ENCODE data around the gene RAD51B. TPM values are rescaled to one million over a fixed set of nuclear protein-coding genes. Genes with fewer than 3 reads are reported as not detected.

RAD51B gene
- total and polyA plus RNA-seq, 2 of the 13 experiments (the other 11 are each of a cell fraction or from before 2014, with no cell fraction given): 7.0 to 9.5 TPM

DNA sequence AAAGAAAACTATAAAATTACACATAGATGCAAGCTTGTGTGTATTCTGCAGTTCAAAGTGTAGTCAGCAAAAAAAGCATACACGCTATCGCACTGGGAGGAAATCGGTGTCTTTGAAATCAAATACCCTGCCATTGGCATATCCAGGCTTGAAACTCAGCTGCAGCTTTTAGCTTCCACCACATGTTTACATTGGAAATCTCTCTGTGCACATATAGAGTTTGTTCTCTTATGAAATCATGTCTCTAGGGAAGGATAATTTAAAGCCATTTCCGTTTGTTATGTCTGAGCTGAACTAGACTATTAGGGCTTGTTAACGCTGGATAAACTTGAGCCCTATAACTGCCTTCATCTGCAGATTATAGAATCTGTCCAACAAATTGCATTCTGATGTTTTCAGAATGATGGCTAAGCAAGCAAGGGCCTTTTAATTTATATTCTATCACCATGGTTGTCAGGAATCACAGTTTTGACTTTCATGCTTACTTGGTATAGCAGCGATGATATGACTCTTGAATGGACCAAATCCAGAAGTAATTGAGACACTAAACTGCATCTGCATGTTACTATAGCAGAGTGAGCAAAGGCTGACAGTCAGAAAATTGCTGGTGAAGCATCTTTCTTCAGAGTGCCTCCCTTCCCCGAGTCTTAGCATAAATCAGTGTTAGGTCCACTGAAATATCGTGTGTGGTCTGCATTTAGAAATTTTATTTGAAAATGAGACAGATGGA is 530.5 kb downstream of the RAD51B start (continued):
- no peak for TF ChIP-seq RFX1 (IDR thresholded peaks at IDR 0.05)
- peak; percentile 96 for TF ChIP-seq NCOA2 (CRISPR knock-in tag; IDR thresholded peaks at IDR 0.05)
- TF ChIP-seq SNAI1 (CRISPR knock-in tag; IDR thresholded peaks at IDR 0.05; ENCODE audit: borderline replicate concordance): no peak
- peak; percentile 83 for TF ChIP-seq HOXA5 (CRISPR knock-in tag; IDR thresholded peaks at IDR 0.05)
- TF ChIP-seq EZH2 (conservative IDR thresholded peaks at IDR 0.05; ENCODE audit: low read depth, low read length): no peak
- TF ChIP-seq NFIC (IDR thresholded peaks at IDR 0.05; ENCODE audit: low read length): peak; percentile 92
- peak; percentile 41; the same call in 1 of the 2 replicates for TF ChIP-seq FOSL1 (CRISPR knock-in tag; IDR thresholded peaks at IDR 0.05; ENCODE audit: borderline replicate concordance)
- peak; percentile 27; the same call in 1 of the 2 replicates for TF ChIP-seq GABPB1 (CRISPR knock-in tag; IDR thresholded peaks at IDR 0.05)
- no peak for TF ChIP-seq PHF8 (CRISPR knock-in tag; IDR thresholded peaks at IDR 0.05)
- peak; percentile 90 for TF ChIP-seq FOXA1 (IDR thresholded peaks at IDR 0.05)
- peak; percentile 98 for TF ChIP-seq FOXA1 (CRISPR knock-in tag; IDR thresholded peaks at IDR 0.05)
- TF ChIP-seq ZNF317 (CRISPR knock-in tag; IDR thresholded peaks at IDR 0.05): peak; percentile 88
- TF ChIP-seq TBX3 (IDR thresholded peaks at IDR 0.05; ENCODE audit: borderline replicate concordance): peak; percentile 83; the same call in 1 of the 2 replicates
- TF ChIP-seq SP140L (CRISPR knock-in tag; IDR thresholded peaks at IDR 0.05; ENCODE audit: borderline replicate concordance): 0 out of 2 replicates have a peak, but pooled peaks have one; percentile 29
- peak; percentile 79 for TF ChIP-seq MBD4 (IDR thresholded peaks at IDR 0.05; ENCODE audit: borderline replicate concordance, low read length)
- TF ChIP-seq ZNF549 (CRISPR knock-in tag; IDR thresholded peaks at IDR 0.05): no peak
- TF ChIP-seq SP2 (CRISPR knock-in tag; IDR thresholded peaks at IDR 0.05): no peak
- TF ChIP-seq CBX5 (CRISPR knock-in tag; IDR thresholded peaks at IDR 0.05; ENCODE audit: borderline replicate concordance): peak; percentile 68; the same call in 1 of the 2 replicates
- no peak for TF ChIP-seq ZNF570 (CRISPR knock-in tag; IDR thresholded peaks at IDR 0.05; ENCODE audit: borderline replicate concordance)
- peak; percentile 55; the same call in 1 of the 2 replicates for TF ChIP-seq ZFP90 (CRISPR knock-in tag; IDR thresholded peaks at IDR 0.05; ENCODE audit: borderline replicate concordance)
- no peak for TF ChIP-seq CCAR2 (optimal IDR thresholded peaks at IDR 0.05; ENCODE audit: low read depth, low read length)
- peak; percentile 67 for TF ChIP-seq ZNF781 (CRISPR knock-in tag; IDR thresholded peaks at IDR 0.05; ENCODE audit: borderline replicate concordance, not compliant biosample characterization)
- TF ChIP-seq ZBTB21 (CRISPR knock-in tag; IDR thresholded peaks at IDR 0.05): peak; percentile 39; the same call in 1 of the 2 replicates
- TF ChIP-seq, protein P1, sequence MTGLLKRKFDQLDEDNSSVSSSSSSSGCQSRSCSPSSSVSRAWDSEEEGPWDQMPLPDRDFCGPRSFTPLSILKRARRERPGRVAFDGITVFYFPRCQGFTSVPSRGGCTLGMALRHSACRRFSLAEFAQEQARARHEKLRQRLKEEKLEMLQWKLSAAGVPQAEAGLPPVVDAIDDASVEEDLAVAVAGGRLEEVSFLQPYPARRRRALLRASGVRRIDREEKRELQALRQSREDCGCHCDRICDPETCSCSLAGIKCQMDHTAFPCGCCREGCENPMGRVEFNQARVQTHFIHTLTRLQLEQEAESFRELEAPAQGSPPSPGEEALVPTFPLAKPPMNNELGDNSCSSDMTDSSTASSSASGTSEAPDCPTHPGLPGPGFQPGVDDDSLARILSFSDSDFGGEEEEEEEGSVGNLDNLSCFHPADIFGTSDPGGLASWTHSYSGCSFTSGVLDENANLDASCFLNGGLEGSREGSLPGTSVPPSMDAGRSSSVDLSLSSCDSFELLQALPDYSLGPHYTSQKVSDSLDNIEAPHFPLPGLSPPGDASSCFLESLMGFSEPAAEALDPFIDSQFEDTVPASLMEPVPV (CRISPR knock-in tag; IDR thresholded peaks at IDR 0.05): no peak
- TF ChIP-seq, protein P2, sequence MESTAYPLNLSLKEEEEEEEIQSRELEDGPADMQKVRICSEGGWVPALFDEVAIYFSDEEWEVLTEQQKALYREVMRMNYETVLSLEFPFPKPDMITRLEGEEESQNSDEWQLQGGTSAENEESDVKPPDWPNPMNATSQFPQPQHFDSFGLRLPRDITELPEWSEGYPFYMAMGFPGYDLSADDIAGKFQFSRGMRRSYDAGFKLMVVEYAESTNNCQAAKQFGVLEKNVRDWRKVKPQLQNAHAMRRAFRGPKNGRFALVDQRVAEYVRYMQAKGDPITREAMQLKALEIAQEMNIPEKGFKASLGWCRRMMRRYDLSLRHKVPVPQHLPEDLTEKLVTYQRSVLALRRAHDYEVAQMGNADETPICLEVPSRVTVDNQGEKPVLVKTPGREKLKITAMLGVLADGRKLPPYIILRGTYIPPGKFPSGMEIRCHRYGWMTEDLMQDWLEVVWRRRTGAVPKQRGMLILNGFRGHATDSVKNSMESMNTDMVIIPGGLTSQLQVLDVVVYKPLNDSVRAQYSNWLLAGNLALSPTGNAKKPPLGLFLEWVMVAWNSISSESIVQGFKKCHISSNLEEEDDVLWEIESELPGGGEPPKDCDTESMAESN (CRISPR knock-in tag; conservative IDR thresholded peaks at IDR 0.05): peak; percentile 67; the same call in 1 of the 2 replicates
- TF ChIP-seq, protein P3, sequence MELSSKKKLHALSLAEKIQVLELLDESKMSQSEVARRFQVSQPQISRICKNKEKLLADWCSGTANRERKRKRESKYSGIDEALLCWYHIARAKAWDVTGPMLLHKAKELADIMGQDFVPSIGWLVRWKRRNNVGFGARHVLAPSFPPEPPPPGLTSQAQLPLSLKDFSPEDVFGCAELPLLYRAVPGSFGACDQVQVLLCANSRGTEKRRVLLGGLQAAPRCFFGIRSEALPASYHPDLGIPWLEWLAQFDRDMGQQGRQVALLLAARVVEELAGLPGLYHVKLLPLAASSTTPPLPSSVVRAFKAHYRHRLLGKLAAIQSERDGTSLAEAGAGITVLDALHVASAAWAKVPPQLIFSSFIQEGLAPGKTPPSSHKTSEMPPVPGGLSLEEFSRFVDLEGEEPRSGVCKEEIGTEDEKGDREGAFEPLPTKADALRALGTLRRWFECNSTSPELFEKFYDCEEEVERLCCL (CRISPR knock-in tag; IDR thresholded peaks at IDR 0.05; ENCODE audit: borderline replicate concordance): no peak

Data from HepG2 (cell line).